GM18507 (cell line): Measurements from ENCODE around the gene RGPD3.
A peak's percentile ranks its signal among the peaks of the same experiment; 100 is the strongest.
"Not testable (repeated sequence)": the region's sequence is repeated elsewhere in the genome, so short reads cannot be mapped to it uniquely, and the experiment has no call there.

Source experiments
- DNase-seq: peaks from one replicate; pipeline ENCODE4 v3.0.0; 2011; ENCODE audit warnings: low read depth; ENCODE audit not compliant: insufficient read length; ENCODE audit errors: extremely low spot score
- FAIRE-seq: peaks from 2 replicates; lab custom pipeline; 2011; peaks lifted over from hg19 to GRCh38; lab: Jason Lieb, UNC

The RGPD3 gene

DNA sequence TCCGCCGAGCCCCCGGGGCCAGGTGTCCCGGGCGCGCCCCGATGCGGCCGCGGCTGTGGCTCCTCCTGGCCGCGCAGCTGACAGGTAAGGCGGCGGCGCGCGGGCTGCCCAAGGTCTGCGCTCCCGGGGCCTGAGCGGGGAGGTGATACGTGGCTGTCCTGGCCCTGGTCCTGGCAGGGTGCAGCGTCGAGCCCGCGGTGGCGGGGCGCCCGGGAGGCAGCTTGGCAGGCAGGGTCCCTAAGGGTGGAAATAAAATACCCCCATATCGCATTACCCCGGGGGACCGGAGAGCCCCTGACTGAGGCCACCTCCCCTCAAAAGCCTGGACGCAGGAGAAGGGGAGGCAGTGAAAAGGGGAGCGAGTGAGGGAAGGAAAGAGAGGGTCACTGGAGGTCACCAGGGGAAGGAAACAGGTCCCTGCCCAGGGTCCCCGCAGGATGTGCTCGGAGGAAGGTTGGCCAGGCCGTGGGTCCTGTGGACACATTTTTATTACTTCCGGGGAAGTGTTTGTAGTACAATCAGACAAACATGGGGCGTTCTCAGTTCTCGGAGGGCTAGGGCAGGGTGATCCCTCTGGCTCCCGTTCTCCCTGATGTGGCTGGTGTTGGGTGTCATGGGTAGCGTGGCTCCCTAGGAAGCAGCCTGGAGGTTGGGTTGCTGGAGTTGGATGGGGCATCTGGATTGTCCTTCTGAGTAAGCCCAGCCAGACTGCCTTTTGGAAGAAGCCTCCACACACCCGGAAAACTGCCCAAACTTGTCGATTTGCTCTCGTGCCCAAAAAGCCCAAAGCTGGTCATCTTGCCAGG, 19.4 kb upstream of the RGPD3 start:
- FAIRE-seq, DNase-seq: not testable (repeated sequence)

DNA sequence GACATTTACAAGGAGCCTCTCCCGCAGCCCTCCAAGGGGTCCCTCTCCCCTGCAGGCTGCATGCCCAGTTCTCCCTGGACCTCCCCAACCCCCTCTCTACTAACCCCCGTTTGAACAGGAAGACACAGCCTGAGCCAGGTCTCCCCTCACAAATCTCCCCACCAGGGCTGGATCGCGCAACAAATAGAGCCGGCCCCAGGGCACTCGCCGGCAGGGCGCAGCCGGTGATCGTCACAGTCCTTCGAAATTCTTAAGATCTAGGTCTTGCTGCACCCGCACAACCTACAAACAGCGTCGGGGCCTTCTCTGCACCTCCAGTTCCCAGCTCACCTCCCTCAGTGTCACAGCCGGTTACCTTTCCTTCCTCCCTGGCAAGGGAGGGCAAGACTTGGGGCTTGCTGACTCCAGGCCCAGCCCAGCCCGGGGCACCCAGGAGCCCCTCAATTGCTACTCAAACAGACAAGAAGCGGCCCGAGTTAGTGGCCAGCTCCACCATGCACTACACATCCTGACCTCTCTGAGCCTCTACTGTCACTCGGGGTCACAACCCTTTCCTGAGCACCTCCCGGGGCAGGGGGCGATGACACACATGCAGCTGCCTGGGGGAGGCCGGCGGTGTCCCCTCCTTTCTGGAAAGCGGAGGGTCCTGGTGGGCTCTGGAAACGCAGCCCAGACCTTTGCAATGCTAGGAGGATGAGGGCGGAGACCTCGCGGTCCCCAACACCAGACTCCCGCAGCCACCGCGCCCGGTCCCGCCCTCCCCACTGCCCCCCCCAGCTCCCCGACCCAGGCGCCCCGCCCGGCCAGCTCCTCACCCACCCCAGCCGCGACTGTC, 18.6 kb upstream of the RGPD3 start, which contains the start of gene CD8B2:
Gene CD8B2, plus strand, starts transcription at position 814 of the 835 bp plus-strand sequence. CDS start 63 bp downstream, outside the sequence.
- DNase-seq, FAIRE-seq: not testable (repeated sequence)

DNA sequence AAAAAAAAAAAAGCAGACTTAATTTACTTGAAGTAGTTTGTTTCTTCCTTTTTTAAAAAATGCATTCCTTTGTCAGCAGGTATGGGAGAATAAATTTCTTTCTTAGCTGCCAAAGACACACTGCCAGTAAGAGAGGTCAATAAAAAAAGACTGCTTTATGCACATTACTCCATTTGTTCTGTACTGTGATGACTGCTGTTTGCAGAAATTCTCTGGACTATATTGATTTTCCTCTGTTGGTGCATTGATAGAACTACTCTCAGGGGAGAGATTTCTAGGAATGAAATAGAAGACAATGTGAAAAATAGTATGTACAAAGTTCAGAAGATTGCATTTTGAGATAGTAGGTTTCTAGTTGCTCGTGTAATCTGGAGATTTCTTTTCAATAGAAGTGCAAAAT, 11.3 kb upstream of the RGPD3 start:
- not testable (repeated sequence) for FAIRE-seq, DNase-seq

DNA sequence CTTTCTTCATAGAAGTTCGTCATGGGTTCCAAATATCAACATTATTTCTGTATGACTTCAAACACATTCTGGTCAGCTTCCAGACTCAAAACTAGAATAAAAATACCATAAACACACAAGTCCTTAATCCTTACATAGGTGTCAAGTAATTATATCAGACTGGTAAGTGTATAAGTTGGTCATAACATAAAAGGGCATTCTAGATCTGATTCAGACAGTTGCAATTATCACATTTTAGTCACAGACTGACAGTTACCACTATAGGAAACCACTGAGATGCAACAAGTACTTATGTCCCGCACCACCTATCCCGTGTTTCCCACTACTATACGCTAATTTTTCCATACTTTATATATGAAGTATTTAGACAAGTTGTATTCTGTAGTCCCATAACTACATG, 9.4 kb upstream of the RGPD3 start:
- not testable (repeated sequence) for FAIRE-seq, DNase-seq

DNA sequence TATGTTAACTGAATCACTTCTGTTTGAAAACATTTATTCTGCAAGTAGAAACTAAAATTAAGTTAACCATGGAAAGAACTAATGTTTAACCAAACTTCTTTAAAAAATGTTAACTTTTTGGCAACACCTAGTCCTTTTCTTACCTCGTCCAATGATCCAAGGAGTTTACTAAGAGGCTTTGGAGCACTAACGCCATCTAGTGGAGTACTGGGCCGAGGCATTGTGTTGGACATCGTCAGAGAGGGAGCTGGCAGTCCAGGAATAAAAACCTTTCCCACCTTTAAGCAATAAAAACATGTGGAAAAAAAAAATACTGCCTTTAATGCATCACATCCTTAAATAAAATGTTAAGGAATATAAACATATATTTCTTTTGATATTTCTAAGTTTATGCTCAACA, 2.4 kb upstream of the RGPD3 start:
- not testable (repeated sequence) for FAIRE-seq, DNase-seq

DNA sequence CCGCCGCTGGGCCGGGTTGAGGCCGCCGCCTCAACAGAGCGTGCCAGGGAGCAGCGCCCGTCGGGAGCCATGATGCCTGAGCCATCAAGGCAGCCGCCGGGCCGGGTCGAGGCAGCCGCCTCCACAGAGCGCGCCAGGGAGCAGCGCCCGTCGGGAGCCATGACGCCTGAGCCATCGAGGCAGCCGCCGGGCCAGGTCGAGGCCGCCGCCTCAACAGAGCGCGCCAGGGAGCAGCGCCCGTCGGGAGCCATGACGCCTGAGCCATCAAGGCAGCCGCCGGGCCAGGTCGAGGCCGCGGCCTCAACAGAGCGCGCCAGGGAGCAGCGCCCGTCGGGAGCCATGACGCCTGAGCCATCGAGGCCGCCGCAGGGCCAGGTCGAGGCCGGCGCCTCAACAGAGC, 697 bp downstream of the RGPD3 start:
- not testable (repeated sequence) for DNase-seq

DNA sequence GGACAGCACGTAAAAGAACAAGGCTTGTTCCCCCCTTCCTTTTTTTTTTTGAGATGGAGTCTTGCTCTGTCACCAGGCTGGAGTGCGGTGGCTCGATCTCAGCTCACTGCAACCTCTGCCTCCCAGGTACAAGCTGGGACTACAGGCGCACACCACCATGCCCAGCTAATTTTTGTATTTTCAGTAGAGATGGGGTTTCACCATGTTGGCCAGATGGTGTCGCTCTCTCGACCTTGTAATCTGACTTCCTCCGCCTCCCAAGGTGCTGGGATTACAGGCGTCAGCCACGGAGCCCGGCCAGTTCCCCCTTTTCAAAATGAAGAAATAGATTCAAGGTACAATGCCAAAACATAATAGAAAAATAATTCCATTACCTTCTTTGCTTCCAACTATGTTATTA, 6.3 kb downstream of the RGPD3 start:
- DNase-seq, FAIRE-seq: not testable (repeated sequence)

More for the DNA sequence above, 697 bp downstream of the RGPD3 start:
- FAIRE-seq = not testable (repeated sequence)

DNA sequence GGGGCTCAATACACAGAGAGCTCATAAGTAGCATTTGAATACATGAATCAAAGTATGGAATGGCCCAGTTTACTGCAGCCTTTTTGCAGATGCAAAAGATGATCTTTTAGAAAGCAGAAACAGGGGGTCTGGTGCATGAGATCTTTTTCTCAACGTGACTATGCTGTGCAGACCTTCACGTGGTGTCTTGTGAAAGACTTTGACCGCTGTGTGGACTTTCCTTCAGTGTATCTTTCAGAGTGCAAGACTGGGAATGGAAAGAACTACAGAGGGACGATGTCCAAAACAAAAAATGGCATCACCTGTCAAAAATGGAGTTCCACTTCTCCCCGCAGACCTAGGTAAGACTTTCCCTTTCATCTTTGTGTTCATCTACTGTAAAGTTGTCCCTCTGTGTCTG, 77.5 kb downstream of the RGPD3 start:
- not testable (repeated sequence) for FAIRE-seq, DNase-seq

DNA sequence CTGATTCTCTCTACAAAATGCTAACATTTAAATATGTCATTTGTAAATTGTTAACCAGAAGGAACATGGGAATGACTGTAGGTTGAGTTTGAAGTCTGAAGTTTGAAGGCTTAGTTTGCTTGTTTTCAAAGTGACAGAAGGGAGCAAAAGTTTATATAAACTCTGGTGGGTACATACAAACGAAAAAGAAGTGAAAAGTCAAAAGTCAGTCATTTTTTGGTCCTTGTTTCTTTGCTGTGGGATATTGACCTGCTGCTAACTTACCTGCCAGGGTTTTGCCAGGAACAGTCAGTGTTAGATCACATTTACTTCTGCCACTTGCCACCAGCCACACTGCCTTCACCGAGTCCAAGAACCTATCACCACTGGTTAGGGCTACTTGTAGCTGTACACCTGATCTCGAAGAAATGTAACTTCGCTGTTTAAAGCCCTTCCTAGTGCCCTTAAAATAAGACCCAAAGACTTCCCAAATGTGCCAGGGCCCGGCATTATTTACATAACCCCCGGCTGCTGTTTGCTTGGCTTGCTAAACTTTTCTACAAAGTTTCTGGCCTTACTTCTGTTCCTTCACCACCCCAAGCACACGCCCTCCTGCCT, 79.3 kb downstream of the RGPD3 start:
- DNase-seq, FAIRE-seq: not testable (repeated sequence)

DNA sequence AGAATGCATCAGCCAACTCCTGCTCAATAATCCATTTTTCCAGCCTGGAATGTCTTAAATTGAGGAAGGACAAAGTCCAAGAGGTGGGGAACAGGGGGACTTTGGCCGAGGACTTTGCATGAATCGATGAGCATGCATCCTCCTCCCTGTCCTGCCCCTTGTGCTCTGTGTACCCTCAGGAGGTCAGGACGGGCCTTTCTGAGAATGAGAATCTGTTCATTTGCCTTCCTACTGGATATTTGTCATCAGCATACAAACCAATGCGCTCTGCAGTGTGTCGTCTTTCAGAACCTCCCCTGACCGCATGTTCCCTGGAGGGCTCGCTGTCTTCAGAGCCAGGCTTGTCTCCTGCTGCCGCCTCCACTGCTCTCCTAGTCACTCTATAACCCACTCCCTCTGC, 83.7 kb downstream of the RGPD3 start:
- not testable (repeated sequence) for DNase-seq, FAIRE-seq

DNA sequence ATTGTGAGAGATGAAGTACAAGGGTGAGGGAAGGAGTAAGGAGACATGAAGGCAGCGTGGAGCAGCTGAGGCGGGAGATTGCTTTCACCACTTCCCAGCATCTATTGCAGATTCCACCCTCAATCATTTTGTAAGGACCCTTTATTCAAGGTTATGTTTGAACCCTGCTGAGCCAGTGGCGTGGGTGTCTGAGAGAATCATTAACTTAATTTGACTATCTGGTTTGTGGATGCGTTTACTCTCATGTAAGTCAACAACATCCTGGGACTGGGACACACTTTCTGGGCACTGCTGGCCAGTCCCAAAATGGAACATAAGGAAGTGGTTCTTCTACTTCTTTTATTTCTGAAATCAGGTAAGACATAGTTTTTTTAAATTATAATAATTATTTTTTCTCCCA, 86.3 kb downstream of the RGPD3 start:
- not testable (repeated sequence) for FAIRE-seq

DNA sequence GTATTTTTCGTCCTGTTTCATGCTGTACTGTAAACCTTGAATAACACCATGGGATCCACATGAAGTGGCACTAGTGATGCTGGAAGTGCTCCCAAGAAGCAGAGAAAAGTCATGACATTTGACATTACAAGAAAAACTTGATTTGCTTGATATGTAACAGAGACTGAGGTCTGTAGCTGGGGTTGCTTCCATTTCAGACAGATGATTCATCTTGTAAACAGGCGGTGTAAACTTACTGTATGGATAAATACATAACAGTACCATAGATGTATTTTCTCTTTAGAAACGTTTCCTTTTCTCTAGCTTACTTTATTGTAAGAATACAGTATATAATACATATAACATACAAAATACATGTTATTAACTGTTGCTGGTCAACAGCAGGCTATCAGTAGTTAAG, 88.6 kb downstream of the RGPD3 start:
- not testable (repeated sequence) for DNase-seq, FAIRE-seq

More for the DNA sequence above, 86.3 kb downstream of the RGPD3 start:
- DNase-seq = not testable (repeated sequence)

DNA sequence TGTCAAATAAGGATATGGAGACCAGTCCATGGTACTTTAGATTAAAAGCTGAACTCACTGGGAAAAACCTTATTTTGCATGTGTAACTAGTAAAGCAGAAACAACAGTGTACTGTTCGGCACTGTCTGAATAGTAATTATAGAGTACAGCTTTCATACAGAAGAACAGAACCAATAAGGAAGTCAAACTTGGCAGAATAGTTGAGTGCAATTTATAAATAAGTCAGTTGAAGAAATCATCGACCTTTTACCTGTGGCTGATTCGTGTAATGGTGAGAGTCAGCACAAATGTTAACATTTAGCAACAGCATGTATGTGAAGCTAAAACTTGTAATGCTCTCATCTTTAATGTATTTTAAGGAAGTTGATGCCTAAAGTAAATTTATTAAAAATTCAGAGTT, 99.0 kb downstream of the RGPD3 start:
- not testable (repeated sequence) for DNase-seq, FAIRE-seq

DNA sequence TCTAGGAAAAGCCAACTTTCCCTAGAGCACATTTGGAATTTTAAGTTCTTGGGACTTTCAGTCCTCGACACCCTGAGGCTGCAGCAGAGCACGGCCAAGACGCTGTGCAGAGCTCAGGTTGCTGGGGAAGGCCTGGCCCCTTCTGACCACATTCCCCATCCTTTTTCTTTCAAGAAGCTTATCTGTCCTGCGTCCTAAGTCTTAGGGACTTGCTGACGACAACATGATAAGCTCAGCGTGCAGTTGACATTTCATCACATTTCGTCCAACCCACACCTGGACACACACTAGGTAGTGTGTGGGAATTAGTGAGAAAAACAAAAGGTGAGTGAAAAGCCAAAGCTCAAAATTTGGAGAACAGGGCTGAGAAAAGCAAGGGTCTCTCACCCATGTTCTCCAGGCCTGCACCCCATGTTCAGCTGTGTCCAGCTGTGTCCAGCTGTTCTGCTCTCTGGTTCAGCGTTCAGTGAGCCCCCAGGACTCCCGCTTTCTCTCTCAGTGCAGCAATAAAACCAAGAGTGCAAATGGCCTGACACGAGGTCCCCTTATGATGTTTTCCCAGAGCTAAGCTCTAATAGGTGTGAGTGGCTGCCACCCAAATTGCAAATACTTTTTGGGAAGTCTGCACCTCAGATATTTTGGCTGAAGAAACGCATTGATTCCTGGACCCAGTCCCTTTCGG, 101.9 kb downstream of the RGPD3 start:
- no peak for DNase-seq
- FAIRE-seq = no peak

DNA sequence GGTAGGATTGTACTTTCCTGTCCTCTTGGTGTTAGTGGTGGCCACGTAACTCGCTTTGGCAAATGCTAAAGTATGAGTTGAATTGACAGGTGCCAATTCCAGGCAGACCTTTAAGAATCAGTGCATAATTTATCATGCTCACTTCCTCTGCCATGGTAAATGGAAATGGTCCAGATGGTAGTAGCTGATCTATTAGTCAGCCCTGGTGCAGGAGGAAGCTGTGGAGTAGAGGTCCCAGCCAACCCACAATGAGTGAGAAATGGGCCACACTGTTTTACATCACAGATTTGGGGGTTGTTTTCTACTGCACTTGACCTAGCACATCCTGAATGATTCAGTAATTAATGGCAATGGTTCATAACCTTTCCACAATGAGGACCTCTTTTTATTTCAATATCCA, 104.4 kb downstream of the RGPD3 start:
- DNase-seq (no peak), FAIRE-seq (no peak)

DNA sequence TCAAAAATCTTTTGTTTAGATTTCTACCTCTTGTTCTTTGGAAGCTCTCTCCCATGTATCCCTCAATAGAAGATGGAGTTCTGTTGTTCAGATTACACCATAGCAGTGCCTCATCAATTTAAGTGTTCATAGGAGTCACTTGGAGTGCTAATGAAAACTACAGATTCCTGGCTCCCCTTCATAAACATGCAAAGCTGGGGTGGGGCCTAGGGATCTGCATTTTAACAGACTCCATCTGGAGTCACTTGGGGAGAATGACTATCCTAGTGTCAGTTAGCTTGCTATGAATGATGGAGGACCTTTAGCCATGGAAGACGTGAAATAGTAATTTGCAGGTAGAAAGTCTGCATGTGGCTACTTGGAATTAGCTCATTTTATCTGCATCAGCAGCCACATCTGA, 105.4 kb downstream of the RGPD3 start:
- DNase-seq = no peak
- no peak for FAIRE-seq

DNA sequence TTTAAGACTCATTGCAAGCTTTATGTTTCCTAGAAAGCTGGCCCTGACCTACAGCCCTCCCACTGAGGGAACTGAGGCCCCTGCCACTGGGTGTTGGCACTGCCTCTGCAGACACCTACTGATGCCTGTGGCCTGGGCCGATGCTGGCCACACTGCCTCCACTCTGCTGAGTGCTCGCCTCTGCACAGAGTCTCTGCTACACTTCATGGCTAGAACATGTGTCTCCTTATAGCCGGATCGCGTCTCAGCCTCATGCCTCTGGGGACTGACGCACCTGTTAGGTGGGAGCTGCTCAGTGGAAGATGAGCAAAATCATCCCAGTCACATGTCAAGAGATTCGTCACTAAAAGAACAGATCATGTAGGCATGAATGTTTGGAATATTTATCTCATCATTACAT, 108.7 kb downstream of the RGPD3 start:
- FAIRE-seq (no peak), DNase-seq (no peak)

DNA sequence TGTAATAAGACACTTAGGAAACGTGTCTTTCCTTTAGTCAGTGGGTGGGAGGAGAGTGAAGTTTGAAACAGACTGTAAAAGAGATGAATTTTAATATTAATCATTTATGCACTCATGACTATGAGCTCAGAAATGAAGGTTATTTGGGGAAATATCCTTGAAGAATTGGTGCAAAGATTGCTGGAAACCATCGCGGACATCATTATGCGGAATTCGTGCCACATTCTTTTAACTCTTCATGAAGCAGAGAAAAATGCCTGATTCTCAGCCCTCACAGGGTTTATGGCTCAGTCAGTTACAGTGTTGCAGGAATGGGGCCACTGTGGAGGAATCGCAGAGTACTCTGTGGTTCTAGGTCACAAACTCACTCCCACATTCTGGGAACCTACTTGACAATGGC, 109.7 kb downstream of the RGPD3 start:
- FAIRE-seq (no peak), DNase-seq (no peak)

DNA sequence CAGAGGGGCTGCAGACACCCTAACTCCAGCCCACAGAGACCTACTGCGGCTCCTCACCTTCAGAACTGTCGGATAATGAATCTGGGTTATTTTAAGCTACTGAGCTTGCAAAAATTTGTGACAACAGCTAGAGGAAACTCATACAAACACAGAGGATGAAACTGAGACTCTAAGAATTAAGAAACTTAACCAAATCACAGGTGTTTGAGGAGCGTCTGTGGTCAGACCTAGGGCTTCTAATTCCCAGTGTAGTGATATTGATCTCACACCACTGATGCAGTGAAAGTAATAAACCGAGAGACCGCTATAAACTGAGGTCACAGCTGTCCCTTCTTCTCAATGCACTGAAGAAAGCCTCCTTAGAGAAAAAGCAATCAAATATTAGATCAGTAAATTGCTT, 110.1 kb downstream of the RGPD3 start:
- FAIRE-seq = peak; percentile 36
- DNase-seq = no peak
